Measurements from ENCODE around the gene SLC25A41. TPM values are rescaled to one million over a fixed set of nuclear protein-coding genes. Genes with fewer than 3 reads are reported as not detected.

Gene SLC25A41
- total RNA-seq, 1 donor from 2014 or later = not detected

DNA sequence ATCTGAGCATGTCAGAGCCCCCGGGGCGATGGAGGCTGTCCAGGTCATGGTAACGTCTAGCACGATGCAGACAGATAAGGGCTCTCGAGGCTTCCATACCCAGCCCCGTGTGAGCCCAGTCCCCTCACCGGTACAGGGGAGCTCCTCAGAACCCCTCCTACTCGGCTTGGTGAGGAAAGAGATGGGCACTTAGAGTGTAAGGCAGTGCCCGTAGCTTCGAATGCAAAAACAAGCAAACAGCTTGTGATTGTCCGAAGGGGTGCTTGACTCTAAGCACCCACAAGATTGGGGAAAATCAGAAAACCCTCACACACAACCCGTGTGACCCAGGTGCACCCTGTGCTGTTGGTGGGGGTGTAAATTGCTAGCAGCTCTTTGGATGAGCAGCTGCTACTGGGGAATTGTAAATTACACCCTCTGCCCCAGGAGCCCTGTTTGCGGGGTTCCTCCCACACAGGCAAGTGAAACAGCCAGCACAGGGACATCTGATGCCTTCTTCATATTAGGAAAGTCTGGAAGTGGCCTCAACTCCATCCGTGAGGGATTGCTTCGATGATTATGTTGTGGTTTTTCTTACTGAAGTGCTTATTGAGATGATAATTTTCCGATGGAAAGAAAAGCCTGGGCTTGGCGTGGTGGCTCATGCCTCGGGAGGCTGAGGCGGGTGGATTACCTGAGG, 56.9 kb downstream of the SLC25A41 start:
- Mint-ChIP-seq H3K27me3 (ENCODE audit: insufficient read depth, low read depth) (peaks cover 17% of the 10 kb centered on the region), H3K27ac (no peak overlapping the region), H3K4me3 (peak overlapping the region; percentile 24), H3K9me3 (no peaks in the 10 kb centered on the region), H3K4me1 (peaks cover 9% of the 10 kb centered on the region), H3K36me3 (peaks cover 20% of the 10 kb centered on the region)
- H3K4me3 ChIP-seq = no peak overlapping the region
- H3F3A ChIP-seq (ENCODE audit: low read depth) = peaks cover 23% of the 10 kb centered on the region
- no peak for DNase-seq (ENCODE audit: low spot score)
- H3K9me3 ChIP-seq (ENCODE audit: low read depth) = no peaks in the 10 kb centered on the region
- no peak overlapping the region for H3K9ac ChIP-seq
- H3K79me2 ChIP-seq (ENCODE audit: low read depth) = peaks cover 10% of the 10 kb centered on the region
- peaks cover 7% of the 10 kb centered on the region for H4K20me1 ChIP-seq (ENCODE audit: low read depth)
- H3K27ac ChIP-seq = no peak overlapping the region
- no peaks in the 10 kb centered on the region for H3K27me3 ChIP-seq
- H3K4me1 ChIP-seq = peaks cover 4% of the 10 kb centered on the region
- TF ChIP-seq EZH2 (IDR thresholded peaks at IDR 0.05) (no peak), EZH2phosphoT487 (IDR thresholded peaks at IDR 0.05) (no peak), CTCF (IDR thresholded peaks at IDR 0.05) (no peak)
- H2AFZ ChIP-seq (replicated peaks) = no peak overlapping the region
- H3K4me2 ChIP-seq = no peak overlapping the region
- no peaks in the 10 kb centered on the region for H3K36me3 ChIP-seq

Small RNAs within 50 kb of the gene (microRNA-seq; reads per million reads assigned to microRNA genes)
- gene MIR3940 (4.5 reads per million, percentile 23 among the genes with 10 or more reads in this experiment), gene MIR6790 (not detected), gene MIR6885 (0.73 reads per million)

Small RNAs within 50 kb of the gene (small RNA-seq; reads per million reads assigned to genes)
- gene MIR6790 = not detected
- gene MIR6885 = not detected

Other genes starting within 250 kb of the SLC25A41 start
- gene MLLT1, start 153.8 kb downstream of the SLC25A41 start, total RNA-seq (ENCODE audit: low replicate concordance) = 5.6 and 21.0 TPM in 2 replicates
- gene ACER1, start 100.2 kb downstream of the SLC25A41 start, total RNA-seq (ENCODE audit: low replicate concordance) = not detected in 2 replicates
- gene CLPP, start 72.2 kb downstream of the SLC25A41 start, total RNA-seq (ENCODE audit: low replicate concordance) = 28.0 and 73.6 TPM in 2 replicates
- gene ALKBH7, start 61.0 kb downstream of the SLC25A41 start, total RNA-seq (ENCODE audit: low replicate concordance) = 19.7 and 94.7 TPM in 2 replicates
- 0.92 and 2.7 TPM in 2 replicates for gene PSPN, start 57.8 kb downstream of the SLC25A41 start, total RNA-seq (ENCODE audit: low replicate concordance)
- 36.9 and 46.9 TPM in 2 replicates for gene GTF2F1, start 40.6 kb downstream of the SLC25A41 start, total RNA-seq (ENCODE audit: low replicate concordance)
- 136 and 283 TPM in 2 replicates for gene KHSRP, start 9.0 kb downstream of the SLC25A41 start, total RNA-seq (ENCODE audit: low replicate concordance)
- gene SLC25A23, start 26.0 kb upstream of the SLC25A41 start, total RNA-seq (ENCODE audit: low replicate concordance) = 16.0 and 57.2 TPM in 2 replicates
- 1.2 and 1.3 TPM in 2 replicates for gene CRB3, start 30.5 kb upstream of the SLC25A41 start, total RNA-seq (ENCODE audit: low replicate concordance)
- 0.19 TPM in 1 of 2 replicates, not detected in the other for gene DENND1C, start 48.0 kb upstream of the SLC25A41 start, total RNA-seq (ENCODE audit: low replicate concordance)
- gene TUBB4A, start 68.5 kb upstream of the SLC25A41 start, total RNA-seq (ENCODE audit: low replicate concordance) = 2.4 and 7.3 TPM in 2 replicates
- gene TNFSF9, start 97.3 kb upstream of the SLC25A41 start, total RNA-seq (ENCODE audit: low replicate concordance) = 0.28 and 1.7 TPM in 2 replicates
- gene CD70, start 157.4 kb upstream of the SLC25A41 start, total RNA-seq (ENCODE audit: low replicate concordance) = 1.2 TPM in 1 of 2 replicates, not detected in the other
- not detected in 2 replicates for gene TNFSF14, start 236.4 kb upstream of the SLC25A41 start, total RNA-seq (ENCODE audit: low replicate concordance)

Measured in neural progenitor cell (in vitro differentiated cells).